HG03159 (cell line): ENCODE measurements around the gene UFD1.

Source experiments
- ATAC-seq: cut with Tn5 transposase; IDR thresholded peaks from one replicate; pipeline ENCODE4 v1.9.1; 2021; ENCODE audit warnings: mild to moderate bottlenecking, moderate library complexity; ENCODE audit not compliant: unreplicated experiment

UFD1 gene

GRCh38 chr22:19402642-19403191, 76.3 kb downstream of the UFD1 start:
- no peak for ATAC-seq

DNA sequence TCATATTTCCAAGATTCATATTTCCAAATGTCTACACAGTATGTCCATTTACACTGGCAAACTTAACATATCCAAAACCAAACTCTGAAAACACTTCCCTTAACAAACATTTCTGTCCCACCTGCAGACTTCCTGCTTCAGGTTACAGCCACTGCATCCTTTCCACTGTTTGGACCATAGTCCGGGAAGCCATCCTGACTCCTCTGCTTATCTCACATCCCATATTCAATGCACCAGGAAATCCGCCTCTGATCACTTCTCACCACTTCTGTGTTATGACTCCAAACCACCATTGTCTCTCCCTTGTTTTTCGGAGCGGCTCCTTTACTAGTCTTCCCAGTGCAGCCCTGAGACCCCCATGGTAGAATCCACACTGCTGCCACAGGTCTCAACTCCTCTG, 77.5 kb downstream of the UFD1 start:
- no peak for ATAC-seq

DNA sequence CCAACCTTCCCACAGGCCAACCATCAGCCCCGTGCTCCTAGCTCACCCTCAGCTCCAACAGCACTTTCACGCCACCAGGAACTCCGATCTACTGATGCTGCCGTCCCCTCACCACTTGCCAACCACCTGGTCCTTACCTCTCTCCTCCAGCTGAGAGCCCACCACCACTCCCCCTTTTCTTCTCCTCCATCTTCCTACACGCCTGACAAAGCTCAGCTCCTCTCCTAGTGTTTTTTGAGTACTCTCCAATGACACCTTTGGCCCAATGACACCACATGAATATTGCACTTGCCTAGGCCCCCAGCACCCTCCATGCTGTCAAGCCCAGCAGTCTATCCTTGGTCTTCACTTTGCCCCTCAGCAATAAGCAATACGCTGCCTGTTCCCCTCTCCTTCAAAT, 78.1 kb downstream of the UFD1 start:
- ATAC-seq, result no peak
